GM18909 (cell line): ENCODE data around the gene TNPO1.

Experiments
- ATAC-seq: cut with Tn5 transposase; IDR thresholded peaks from one replicate; pipeline ENCODE4 v1.9.1; 2021; ENCODE audit warnings: mild to moderate bottlenecking; ENCODE audit not compliant: unreplicated experiment, poor library complexity

TNPO1 gene

GRCh38 chr5:72849546-72849945 is 33.1 kb downstream of the TNPO1 start:
- no peak for ATAC-seq

- ATAC-seq = no peak
These were observed 33.7 kb downstream of the TNPO1 start for GRCh38 chr5:72850113-72850512.

GRCh38 chr5:72852356-72852755 is 35.9 kb downstream of the TNPO1 start:
- no peak for ATAC-seq

GRCh38 chr5:72854419-72854818 is 38.0 kb downstream of the TNPO1 start:
- no peak for ATAC-seq

GRCh38 chr5:72855821-72856220 is 39.4 kb downstream of the TNPO1 start:
- ATAC-seq = no peak

- ATAC-seq = no peak
These were observed 40.9 kb downstream of the TNPO1 start for GRCh38 chr5:72857396-72857795.

GRCh38 chr5:72859127-72859526 is 42.7 kb downstream of the TNPO1 start:
- no peak for ATAC-seq

- no peak for ATAC-seq
These were observed 44.0 kb downstream of the TNPO1 start for GRCh38 chr5:72860499-72860898.

- no peak for ATAC-seq
These were observed 55.0 kb downstream of the TNPO1 start for GRCh38 chr5:72871366-72872024.

- no peak for ATAC-seq
These were observed 62.4 kb downstream of the TNPO1 start for GRCh38 chr5:72878854-72879253.

- no peak for ATAC-seq
These were observed 66.5 kb downstream of the TNPO1 start for GRCh38 chr5:72882989-72883388.

GRCh38 chr5:72883850-72884249 is 67.4 kb downstream of the TNPO1 start:
- no peak for ATAC-seq

GRCh38 chr5:72884892-72885291 is 68.4 kb downstream of the TNPO1 start:
- no peak for ATAC-seq

- no peak for ATAC-seq
These were observed 69.4 kb downstream of the TNPO1 start for GRCh38 chr5:72885824-72886223.

- ATAC-seq = no peak
These were observed 72.1 kb downstream of the TNPO1 start for GRCh38 chr5:72888595-72888994.

GRCh38 chr5:72889324-72889723 is 72.9 kb downstream of the TNPO1 start:
- ATAC-seq = no peak

- ATAC-seq = no peak
These were observed 76.4 kb downstream of the TNPO1 start for GRCh38 chr5:72892846-72893245.

GRCh38 chr5:72895758-72896157 is 79.3 kb downstream of the TNPO1 start:
- ATAC-seq = no peak

GRCh38 chr5:72906806-72907205 is 90.3 kb downstream of the TNPO1 start:
- ATAC-seq = no peak

- ATAC-seq = no peak
These were observed 92.2 kb downstream of the TNPO1 start for GRCh38 chr5:72908664-72909063.

GRCh38 chr5:72917371-72917776 is 100.9 kb downstream of the TNPO1 start:
- no peak for ATAC-seq

- ATAC-seq = no peak
These were observed 104.4 kb downstream of the TNPO1 start for GRCh38 chr5:72920690-72921502.
